H1 (cell line): ENCODE results near the gene PURA. TPM values are rescaled to one million over a fixed set of nuclear protein-coding genes. Genes with fewer than 3 reads are reported as not detected.

Experiments used
- CTCF ChIA-PET: fragments of 300-600 bp; sonication (Branson Sonifier 250); formaldehyde crosslinking; loops from one replicate; lab custom pipeline; 2021; ENCODE audit not compliant: partially characterized antibody; lab: Charles Lee
- POLR2A ChIA-PET: fragments of 300-600 bp; sonication (Branson Sonifier 250); formaldehyde crosslinking; loops from one replicate; lab custom pipeline; 2021; ENCODE audit warnings: inconsistent platforms; ENCODE audit not compliant: partially characterized antibody; lab: Charles Lee
- DNase-seq, 2 experiments: peaks; one replicate each; pipeline versions ENCODE4 v3.0.0 to v3.0.0-alpha.2; 2010 to 2022; ENCODE audit warnings: low spot score in 2 of 2, low read depth in 1 of 2, mixed read lengths in 1 of 2
- FAIRE-seq: peaks from 2 replicates; lab custom pipeline; 2011; peaks lifted over from hg19 to GRCh38; lab: Jason Lieb, UNC
- H2AFZ ChIP-seq: 2 replicates; pipeline ENCODE4 v1.8.1; 2012; ENCODE audit warnings: low read length, inconsistent platforms
- H2AK5ac ChIP-seq: 2 replicates; pipeline ENCODE4 v1.6.1; 2013; ENCODE audit warnings: low read depth, low read length
- H2BK120ac ChIP-seq: replicated peaks from 2 replicates; pipeline ENCODE3; 2013; ENCODE audit warnings: low read depth, low read length, inconsistent platforms
- H2BK12ac ChIP-seq: 2 replicates; pipeline ENCODE4 v1.6.1; 2013; ENCODE audit warnings: low read depth, low read length
- H2BK15ac ChIP-seq: 2 replicates; pipeline ENCODE4 v1.6.1; 2013; ENCODE audit warnings: low read length
- H2BK20ac ChIP-seq: 2 replicates; pipeline ENCODE4 v1.6.1; 2013; ENCODE audit warnings: low read length
- H2BK5ac ChIP-seq: 2 replicates; pipeline ENCODE4 v1.6.1; 2013; ENCODE audit warnings: low read depth, low read length
- H3K14ac ChIP-seq: 2 replicates; pipeline ENCODE4 v1.6.1; 2013; ENCODE audit warnings: inconsistent platforms; ENCODE audit not compliant: insufficient read length
- H3K18ac ChIP-seq: 2 replicates; pipeline ENCODE4 v1.6.1; 2013; ENCODE audit warnings: low read length; ENCODE audit errors: extremely low read depth
- H3K23ac ChIP-seq: 2 replicates; pipeline ENCODE4 v1.6.1; 2013; ENCODE audit warnings: inconsistent platforms; ENCODE audit not compliant: insufficient read length
- H3K23me2 ChIP-seq: 2 replicates; pipeline ENCODE4 v1.6.1; 2013; ENCODE audit warnings: low read depth, low read length
- H3K27ac ChIP-seq: 2 replicates; pipeline ENCODE4 v1.6.1; 2011; ENCODE audit warnings: low read depth, low read length, inconsistent platforms
- H3K27me3 ChIP-seq, 4 experiments: replicated peaks in 1 of 4; 1 replicate in 1 of 4; 2 replicates in 3 of 4; pipeline versions ENCODE4 v1.6.1 to v1.8.1; 2011 to 2013; ENCODE audit warnings: low read length in 3 of 4, mild to moderate bottlenecking in 3 of 4, inconsistent platforms in 2 of 4, mixed read lengths in 2 of 4, moderate library complexity in 1 of 4; ENCODE audit not compliant: control insufficient read depth in 3 of 4, insufficient read depth in 3 of 4; ENCODE audit errors: extremely low read depth in 1 of 4
- H3K36me3 ChIP-seq, 4 experiments: 2 replicates each; pipeline versions ENCODE4 v1.6.1 to v1.8.1; 2011 to 2013; ENCODE audit warnings: mild to moderate bottlenecking in 4 of 4, low read length in 3 of 4, moderate library complexity in 2 of 4, control low read depth in 1 of 4, inconsistent platforms in 1 of 4; ENCODE audit not compliant: insufficient read depth in 4 of 4, control insufficient read depth in 2 of 4
- H3K4ac ChIP-seq: replicated peaks from 2 replicates; pipeline ENCODE3; 2013; ENCODE audit warnings: low read length, low read depth, mixed read lengths, inconsistent platforms; ENCODE audit not compliant: insufficient read length
- H3K4me1 ChIP-seq, 4 experiments: replicated peaks in 1 of 4; 1 replicate in 1 of 4; 2 replicates in 3 of 4; pipeline versions ENCODE4 v1.6.1 to v1.8.1; 2011 to 2013; ENCODE audit warnings: low read length in 3 of 4, inconsistent platforms in 2 of 4, mixed read lengths in 1 of 4; ENCODE audit not compliant: insufficient read depth in 4 of 4, control insufficient read depth in 3 of 4
- H3K4me2 ChIP-seq, 2 experiments: 2 replicates each; pipeline versions ENCODE4 v1.6.1 to v1.8.1; 2011 to 2013; ENCODE audit warnings: low read depth in 2 of 2, low read length in 2 of 2, control low read depth in 1 of 2, inconsistent platforms in 1 of 2, mild to moderate bottlenecking in 1 of 2; ENCODE audit not compliant: insufficient read depth in 1 of 2
- H3K4me3 ChIP-seq, 4 experiments: fragments of 200-600, 300-600 bp in 1 of 4; sonication (generic), shearing (Covaris generic), sonication (Bioruptor Twin) in 1 of 4; 2 replicates each; pipeline versions ENCODE4 v1.5.1 to v1.8.1; 2011 to 2016; ENCODE audit warnings: low read length in 4 of 4, low read depth in 3 of 4, control low read depth in 2 of 4, inconsistent platforms in 2 of 4, mild to moderate bottlenecking in 2 of 4, mixed read lengths in 1 of 4, moderate library complexity in 1 of 4; ENCODE audit not compliant: insufficient read depth in 2 of 4; ENCODE audit errors: extremely low read depth in 1 of 4
- H3K56ac ChIP-seq: replicated peaks from 2 replicates; pipeline ENCODE3; 2013; ENCODE audit warnings: low read depth, mild to moderate bottlenecking, mixed read lengths, low read length, inconsistent platforms; ENCODE audit not compliant: insufficient read length
- H3K79me1 ChIP-seq: 2 replicates; pipeline ENCODE4 v1.6.1; 2013; ENCODE audit warnings: low read depth, low read length, control low read depth
- H3K79me2 ChIP-seq, 2 experiments: 2 replicates each; pipeline versions ENCODE4 v1.6.1 to v1.8.1; 2012 to 2013; ENCODE audit warnings: low read length in 2 of 2, mild to moderate bottlenecking in 2 of 2, inconsistent platforms in 1 of 2; ENCODE audit not compliant: insufficient read depth in 2 of 2, control insufficient read depth in 1 of 2
- H3K9ac ChIP-seq, 4 experiments: replicated peaks in 1 of 4; 1 replicate in 1 of 4; 2 replicates in 3 of 4; pipeline versions ENCODE4 v1.6.1 to v1.8.1; 2011 to 2013; ENCODE audit warnings: low read depth in 3 of 4, low read length in 3 of 4, control low read depth in 2 of 4, mild to moderate bottlenecking in 2 of 4, moderate library complexity in 2 of 4, inconsistent platforms in 1 of 4; ENCODE audit errors: extremely low read depth in 1 of 4
- H3K9me3 ChIP-seq, 2 experiments: 2 replicates each; pipeline versions ENCODE4 v1.6.1 to v1.8.1; 2012 to 2013; ENCODE audit warnings: mild to moderate bottlenecking in 2 of 2, moderate library complexity in 2 of 2, control low read depth in 1 of 2, inconsistent platforms in 1 of 2, low read depth in 1 of 2, low read length in 1 of 2, mixed read lengths in 1 of 2; ENCODE audit not compliant: insufficient read depth in 2 of 2
- H4K20me1 ChIP-seq, 2 experiments: replicated peaks in 1 of 2; 2 replicates each; pipeline versions ENCODE3 to v1.8.1; 2011 to 2013; ENCODE audit warnings: inconsistent platforms in 2 of 2, low read length in 2 of 2, mild to moderate bottlenecking in 1 of 2; ENCODE audit not compliant: insufficient read depth in 2 of 2, control insufficient read depth in 1 of 2
- H4K5ac ChIP-seq: 2 replicates; pipeline ENCODE4 v1.6.1; 2013; ENCODE audit warnings: low read length, low read depth, mixed read lengths, inconsistent platforms; ENCODE audit not compliant: insufficient read length
- H4K8ac ChIP-seq: 2 replicates; pipeline ENCODE4 v1.8.0; 2013; ENCODE audit warnings: mild to moderate bottlenecking, moderate library complexity, low read length, inconsistent platforms; ENCODE audit not compliant: insufficient read depth; ENCODE audit errors: extremely low read depth
- H4K91ac ChIP-seq: replicated peaks from 2 replicates; pipeline ENCODE3; 2013; ENCODE audit warnings: low read length, mixed read lengths, inconsistent platforms; ENCODE audit not compliant: insufficient read length
- CEBPB ChIP-seq: IDR thresholded peaks from 2 replicates; pipeline ENCODE4 v1.6.1; 2012; ENCODE audit warnings: low read depth, low read length
- E2F6 ChIP-seq: IDR thresholded peaks from 2 replicates; pipeline ENCODE4 v1.6.1; 2012; ENCODE audit warnings: inconsistent platforms
- EZH2 ChIP-seq: fragments of 200-600 bp; sonication (generic); IDR thresholded peaks from 2 replicates; pipeline ENCODE4 v1.7.1; 2012; ENCODE audit warnings: low read depth, mild to moderate bottlenecking, moderate library complexity, low read length, inconsistent platforms; ENCODE audit not compliant: severe bottlenecking
- SUZ12 ChIP-seq: fragments of 200-600 bp; sonication (generic); IDR thresholded peaks from 2 replicates; pipeline ENCODE4 v1.6.1; 2012; ENCODE audit warnings: mild to moderate bottlenecking, inconsistent platforms, low read length, moderate library complexity, mixed read lengths
- WGBS, 2 experiments: shearing (Covaris generic) in 1 of 2; methylation state at CpG; one replicate each; pipeline versions ENCODE4 v1.1.6 to v1.1.7; 2013 to 2015; ENCODE audit warnings: low lambda C conversion rate in 2 of 2, mixed read lengths in 2 of 2, inconsistent platforms in 1 of 2, low coverage in 1 of 2, missing lambda C conversion rate in 1 of 2; ENCODE audit not compliant: insufficient replicate concordance in 2 of 2, insufficient coverage in 1 of 2, insufficient read length in 1 of 2; ENCODE audit errors: extremely low coverage in 1 of 2, missing lambda C conversion rate in 1 of 2; 5-methylcytosine and 5-hydroxymethylcytosine counted together
- polyA plus RNA-seq, 7 experiments: library from polyadenylated mRNA; depleted of rRNA in 3 of 7; stranded (reverse) in 5 of 7; unstranded in 2 of 7; fragments of >200 nt in 5 of 7; fragments of 200-250 nt in 2 of 7; gene quantifications; 1 replicate in 5 of 7; 2 replicates in 1 of 7; 4 replicates in 1 of 7; pipeline versions ENCODE4 v1.2.1 to v1.2.3, GENCODE V29; 2011 to 2013; ENCODE audit warnings: missing spikeins in 2 of 7, mixed read lengths in 2 of 7
- total RNA-seq: library from RNA; stranded (reverse); fragmentation: NEBNext Ultra II Directional; extraction: Animal tissue kit (Norgen Biotek cat#: 25700); gene quantifications from 2 replicates; pipeline ENCODE4 v1.2.1, GENCODE V29; 2021
- TF ChIP-seq, protein P1 (sequence below): IDR thresholded peaks from 2 replicates; pipeline ENCODE4 v1.6.1; 2011; ENCODE audit warnings: low read depth, mild to moderate bottlenecking, low read length; ENCODE audit not compliant: insufficient read depth

Gene PURA
- total and polyA plus RNA-seq, 2 of the 8 experiments (the other 6 are each of a cell fraction or from before 2014, with no cell fraction given), result 0.98 to 2.1 TPM

DNA sequence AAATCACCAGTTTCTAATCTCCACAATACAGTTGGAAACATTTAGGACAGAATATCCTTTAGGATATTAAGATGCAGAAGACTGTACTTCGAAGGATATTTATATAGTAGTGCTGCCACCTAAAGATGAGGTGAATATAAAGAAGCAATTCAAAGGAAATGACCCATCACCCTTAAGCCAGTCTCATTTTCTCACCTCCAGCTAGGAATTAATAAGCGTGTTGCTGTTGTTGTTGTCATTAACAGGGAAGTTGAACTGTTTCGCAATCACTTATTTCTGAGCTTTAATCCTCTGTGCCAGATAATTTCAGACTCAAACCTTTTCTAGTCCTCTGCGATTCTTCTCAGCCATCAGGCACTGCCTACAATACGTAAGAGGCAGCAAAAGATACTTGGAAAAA is 7.8 kb upstream of the PURA start:
- Histone ChIP-seq H2AFZ (no peak overlapping the region), H3K23me2 (peaks cover 11% of the 10 kb centered on the region; the same call in 1 of the 2 replicates), H3K9ac (no peak overlapping the region), H2BK20ac (no peak overlapping the region), H3K4me2 (no peak overlapping the region; a peak in 1 of 4 replicates), H3K4ac (no peak overlapping the region), H2AK5ac (no peak overlapping the region), H3K27ac (no peak overlapping the region), H3K56ac (no peak overlapping the region), H3K23ac (no peak overlapping the region), H2BK120ac (no peak overlapping the region), H4K20me1 (peaks cover 3 to 4% of the 10 kb centered on the region in 2 experiments), H4K5ac (no peak overlapping the region), H3K79me1 (no peaks in the 10 kb centered on the region), H2BK5ac (no peak overlapping the region), H2BK15ac (no peak overlapping the region), H3K18ac (no peak overlapping the region), H3K27me3 (peaks cover 18 to 62% (median 38%) of the 10 kb centered on the region in 4 experiments), H3K4me1 (peaks cover 0 to 11% (median 4%) of the 10 kb centered on the region in 4 experiments; a peak in 4 of 7 replicates), H3K36me3 (no peaks in the 10 kb centered on the region), H3K4me3 (no peak overlapping the region), H2BK12ac (no peak overlapping the region), H3K79me2 (no peaks in the 10 kb centered on the region), H4K91ac (no peak overlapping the region), H4K8ac (no peak overlapping the region), H3K14ac (no peak overlapping the region), H3K9me3 (no peaks in the 10 kb centered on the region)
- FAIRE-seq (no peak), DNase-seq (no peak)
- WGBS, 2 experiments, result 64% methylated on average over 5 of the region's 5 CpGs; no CpG with 5 or more reads in 1 of the 2 experiments
- ChIA-PET CTCF (interaction anchor here (0.6 to 1.9 kb wide), 8 partner anchors 11 to 137 kb away, joined by 3 to 6 read pairs (median 4); no protein-coding TSS in a partner anchor), POLR2A (no interaction called here)
- TF ChIP-seq E2F6 (no peak), SUZ12 (no peak), EZH2 (peak; percentile 8), CEBPB (peak; percentile 86)
- TF ChIP-seq, protein P1, sequence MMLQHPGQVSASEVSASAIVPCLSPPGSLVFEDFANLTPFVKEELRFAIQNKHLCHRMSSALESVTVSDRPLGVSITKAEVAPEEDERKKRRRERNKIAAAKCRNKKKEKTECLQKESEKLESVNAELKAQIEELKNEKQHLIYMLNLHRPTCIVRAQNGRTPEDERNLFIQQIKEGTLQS, result no peak
